Measurements from ENCODE around the gene TPCN2.

DNA sequence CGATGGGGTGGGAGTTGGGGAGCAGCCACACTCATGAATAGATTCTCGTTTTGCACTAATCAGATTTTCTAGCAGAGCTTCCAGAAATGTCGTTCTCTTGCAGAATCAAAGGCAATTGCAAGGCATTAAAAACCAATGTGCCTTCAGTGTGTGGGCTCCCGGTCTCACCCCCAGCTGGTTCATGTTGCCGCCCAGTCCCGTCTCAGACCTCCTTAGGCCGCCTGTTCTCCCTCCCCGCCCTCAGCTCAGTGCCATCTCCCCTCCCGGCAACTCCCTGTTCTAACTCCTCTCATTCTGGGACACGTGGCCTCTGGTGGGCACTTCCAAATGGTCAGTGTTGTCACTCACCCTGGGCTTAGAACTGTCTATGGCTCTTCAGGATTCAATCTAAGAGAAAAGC lies 64.5 kb downstream of the TPCN2 start:
- TF ChIP-seq GATA3 (IDR thresholded peaks at IDR 0.05; ENCODE audit: low read depth, low read length) (no peak), GATA2 (IDR thresholded peaks at IDR 0.05; ENCODE audit: low read depth, low read length) (no peak)

Data from SH-SY5Y (cell line).